Gastrocnemius medialis (tissue), 4 donors: ENCODE measurements around the gene WDCP. TPM values are rescaled to one million over a fixed set of nuclear protein-coding genes. Genes with fewer than 3 reads are reported as not detected.

ENCODE experiments used
- ATAC-seq, 2 donors: fragments of 150-250 bp; one replicate each; pipeline ENCODE4 v1.9.1; 2016
- DNase-seq, 2 donors: peaks; one replicate each; pipeline ENCODE4 v3.0.0-alpha.2; 2019
- H3K27ac ChIP-seq, 4 donors: fragments of 200-600 bp; sonication (generic); 1 replicate in 1 of 4; 2 replicates in 3 of 4; pipeline ENCODE4 v1.5.1; 2016 to 2018; ENCODE audit warnings: mild to moderate bottlenecking in 2 of 4, moderate library complexity in 1 of 4
- H3K27me3 ChIP-seq, 3 donors: fragments of 200-600 bp; sonication (generic) in 2 of 3; 1 replicate in 1 of 3; 2 replicates in 2 of 3; pipeline versions ENCODE4 v1.5.1 to v1.6.0; 2016 to 2019; ENCODE audit warnings: mild to moderate bottlenecking in 1 of 3, moderate library complexity in 1 of 3
- H3K36me3 ChIP-seq, 2 donors: fragments of 200-600 bp; sonication (generic) in 1 of 2; one replicate each; pipeline ENCODE4 v1.5.1; 2017 to 2018
- H3K4me1 ChIP-seq, 2 donors: fragments of 200-600 bp; sonication (generic) in 1 of 2; one replicate each; pipeline ENCODE4 v1.5.1; 2016 to 2017; ENCODE audit warnings: mild to moderate bottlenecking in 2 of 2
- H3K4me3 ChIP-seq, 4 donors: fragments of 200-600 bp; sonication (generic) in 3 of 4; 1 replicate in 1 of 4; 2 replicates in 3 of 4; pipeline ENCODE4 v1.5.1; 2016 to 2019; ENCODE audit warnings: mild to moderate bottlenecking in 2 of 4
- H3K9me3 ChIP-seq, 3 donors: fragments of 200-600 bp; sonication (generic) in 2 of 3; 1 replicate in 1 of 3; 2 replicates in 2 of 3; pipeline ENCODE4 v1.5.1; 2016 to 2019
- POLR2A ChIP-seq, 2 donors: fragments of 450-650 bp; IDR thresholded peaks; one replicate each; pipeline ENCODE4 v1.6.1; 2017; ENCODE audit warnings: antibody characterized with exemption in 2 of 2, mild to moderate bottlenecking in 2 of 2, moderate library complexity in 2 of 2
- in situ Hi-C, 4 donors: fragments of 200-750 bp; cut with MboI; loops; one replicate each; pipeline versions ENCODE4 v1.15.0 to v1.8.0; 2017; ENCODE audit warnings: low sequenced_read_pairs in 4 of 4
- intact Hi-C: fragments of 100-400 bp; cut with DNase I; formaldehyde crosslinking; loops from one replicate; pipeline ENCODE4 v1.15.1; 2023; ENCODE audit warnings: low total_unique reads
- total RNA-seq, 4 donors: library from RNA; depleted of rRNA; stranded (reverse); fragments of >200 nt; gene quantifications; one replicate each; pipeline versions ENCODE4 v1.1.0 to v1.2.3, GENCODE V29; 2016
- TF ChIP-seq, protein P1 (sequence below), 5 experiments: fragments of 450-650 bp in 3 of 5; fragments of 200-600 bp in 2 of 5; sonication (generic) in 2 of 5; IDR thresholded peaks in 4 of 5; conservative IDR thresholded peaks in 1 of 5; 1 replicate in 4 of 5; 2 replicates in 1 of 5; pipeline ENCODE4 v1.5.1; 2016 to 2019; ENCODE audit warnings: antibody characterized with exemption in 5 of 5, mild to moderate bottlenecking in 3 of 5, moderate library complexity in 3 of 5

The WDCP gene
- total RNA-seq, 4 donors from 2014 or later = 4.8 to 8.4 (median 8.3) TPM

DNA sequence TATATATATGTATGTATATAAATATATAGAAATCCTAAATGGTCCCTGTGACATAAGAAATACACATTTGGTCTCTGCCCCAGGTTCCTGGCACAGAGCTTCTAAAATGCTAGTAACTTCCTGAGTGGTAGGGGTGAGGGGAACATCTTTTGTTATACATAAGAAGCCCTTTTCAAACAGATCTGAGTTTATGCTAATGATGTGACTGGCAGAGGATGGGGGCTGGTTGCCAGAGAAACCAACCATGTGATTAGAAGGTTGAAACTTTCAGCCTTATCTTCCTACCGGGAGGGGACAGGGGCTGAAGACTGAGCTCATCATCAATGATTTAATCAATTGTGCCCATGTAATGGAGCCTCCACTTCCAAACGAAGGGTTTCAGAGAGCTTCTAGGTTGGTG, 21.0 kb downstream of the WDCP start:
- Histone ChIP-seq H3K27me3 (no peaks in the 10 kb centered on the region), H3K4me1 (no peaks in the 10 kb centered on the region), H3K4me3 (no peak overlapping the region), H3K36me3 (peaks cover 0 to 47% of the 10 kb centered on the region in 2 donors), H3K27ac (no peak overlapping the region), H3K9me3 (no peaks in the 10 kb centered on the region)
- TF ChIP-seq, protein P1, sequence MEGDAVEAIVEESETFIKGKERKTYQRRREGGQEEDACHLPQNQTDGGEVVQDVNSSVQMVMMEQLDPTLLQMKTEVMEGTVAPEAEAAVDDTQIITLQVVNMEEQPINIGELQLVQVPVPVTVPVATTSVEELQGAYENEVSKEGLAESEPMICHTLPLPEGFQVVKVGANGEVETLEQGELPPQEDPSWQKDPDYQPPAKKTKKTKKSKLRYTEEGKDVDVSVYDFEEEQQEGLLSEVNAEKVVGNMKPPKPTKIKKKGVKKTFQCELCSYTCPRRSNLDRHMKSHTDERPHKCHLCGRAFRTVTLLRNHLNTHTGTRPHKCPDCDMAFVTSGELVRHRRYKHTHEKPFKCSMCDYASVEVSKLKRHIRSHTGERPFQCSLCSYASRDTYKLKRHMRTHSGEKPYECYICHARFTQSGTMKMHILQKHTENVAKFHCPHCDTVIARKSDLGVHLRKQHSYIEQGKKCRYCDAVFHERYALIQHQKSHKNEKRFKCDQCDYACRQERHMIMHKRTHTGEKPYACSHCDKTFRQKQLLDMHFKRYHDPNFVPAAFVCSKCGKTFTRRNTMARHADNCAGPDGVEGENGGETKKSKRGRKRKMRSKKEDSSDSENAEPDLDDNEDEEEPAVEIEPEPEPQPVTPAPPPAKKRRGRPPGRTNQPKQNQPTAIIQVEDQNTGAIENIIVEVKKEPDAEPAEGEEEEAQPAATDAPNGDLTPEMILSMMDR (IDR thresholded peaks at IDR 0.05 in 4 of 5, conservative IDR thresholded peaks at IDR 0.05 in 1 of 5) = no peak
- TF ChIP-seq POLR2A (IDR thresholded peaks at IDR 0.05) = no peak
- intact Hi-C loops = no loop called here
- in situ Hi-C loops = loop anchor here in 1 of 4 donors (25.0 kb wide), 1 partner anchor 89 kb away; the partner anchor contains the start of genes ATAD2B and UBXN2A
- ATAC-seq = no peak
- DNase-seq = no peak

DNA sequence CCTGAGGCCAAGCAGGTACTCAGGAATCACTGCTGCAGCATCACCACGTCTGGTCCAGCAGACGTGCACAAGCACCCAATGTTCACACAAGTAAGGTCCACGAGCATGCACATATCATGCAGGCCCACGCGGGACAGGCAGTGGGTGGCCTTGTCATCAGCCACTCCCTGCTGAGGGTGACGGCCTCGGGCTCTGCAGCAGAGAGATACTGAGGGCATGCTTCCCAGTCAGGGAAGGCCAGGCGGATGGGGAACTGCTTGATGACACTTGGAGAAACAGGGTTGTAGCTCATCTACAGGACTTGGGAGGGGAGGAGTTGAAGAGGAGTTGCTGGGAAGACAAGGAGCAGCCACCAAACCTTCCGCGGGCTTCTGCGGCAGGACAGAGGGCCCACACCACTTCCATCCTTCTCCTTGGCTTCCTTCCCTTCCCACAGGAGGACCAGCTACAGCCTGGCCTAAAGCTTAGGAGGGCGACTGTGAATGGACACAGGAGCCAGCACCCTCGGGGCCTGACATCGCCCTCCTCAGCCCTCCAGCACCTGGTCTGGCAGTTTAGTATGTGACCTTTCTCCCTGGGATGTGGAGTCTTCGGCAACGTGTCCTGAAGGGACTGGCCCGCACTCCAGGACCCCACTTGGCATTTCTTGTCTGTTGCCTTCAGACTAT, 22.1 kb downstream of the WDCP start:
- in situ Hi-C loops = loop anchor here in 1 of 4 donors (25.0 kb wide), 1 partner anchor 88 kb away; the partner anchor contains the start of genes ATAD2B and UBXN2A
- ATAC-seq (no peak), DNase-seq (no peak)
- H3K27me3 ChIP-seq = no peaks in the 10 kb centered on the region
- H3K9me3 ChIP-seq = no peaks in the 10 kb centered on the region
- no peaks in the 10 kb centered on the region for H3K4me1 ChIP-seq
- no peak overlapping the region for H3K4me3 ChIP-seq
- intact Hi-C loops = no loop called here
- no peak overlapping the region for H3K27ac ChIP-seq
- TF ChIP-seq, protein P1 (IDR thresholded peaks at IDR 0.05 in 4 of 5, conservative IDR thresholded peaks at IDR 0.05 in 1 of 5) = no peak
- no peak for TF ChIP-seq POLR2A (IDR thresholded peaks at IDR 0.05)
- peaks cover 0 to 36% of the 10 kb centered on the region in 2 donors for H3K36me3 ChIP-seq

DNA sequence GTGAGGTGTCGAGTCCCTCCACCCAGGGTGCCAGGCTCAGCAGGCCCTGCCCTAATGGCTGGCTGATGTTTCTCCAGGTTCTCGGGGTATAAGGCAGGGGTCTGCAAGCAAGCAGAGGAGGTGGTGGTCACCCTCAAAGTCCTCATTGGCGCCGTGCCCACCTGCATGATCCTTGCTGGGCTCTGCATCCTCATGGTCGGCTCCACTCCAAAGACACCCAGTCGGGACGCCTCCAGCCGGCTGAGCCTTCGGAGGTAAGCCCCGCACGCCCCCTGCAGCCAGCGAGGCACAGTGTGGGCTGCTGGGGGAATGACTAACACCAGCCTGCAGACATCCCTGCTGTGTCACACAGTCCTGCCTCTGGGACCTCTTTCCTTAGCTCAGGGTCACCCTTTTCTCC, 23.2 kb downstream of the WDCP start:
- peaks cover 0 to 25% of the 10 kb centered on the region in 2 donors for H3K36me3 ChIP-seq
- H3K27ac ChIP-seq = no peak overlapping the region
- no peaks in the 10 kb centered on the region for H3K9me3 ChIP-seq
- intact Hi-C loops = no loop called here
- ATAC-seq = no peak
- TF ChIP-seq, protein P1 (IDR thresholded peaks at IDR 0.05 in 4 of 5, conservative IDR thresholded peaks at IDR 0.05 in 1 of 5) = no peak
- TF ChIP-seq POLR2A (IDR thresholded peaks at IDR 0.05) = no peak
- in situ Hi-C loops = no loop called here
- H3K4me1 ChIP-seq = no peaks in the 10 kb centered on the region
- no peaks in the 10 kb centered on the region for H3K27me3 ChIP-seq
- DNase-seq = no peak
- H3K4me3 ChIP-seq = no peak overlapping the region

DNA sequence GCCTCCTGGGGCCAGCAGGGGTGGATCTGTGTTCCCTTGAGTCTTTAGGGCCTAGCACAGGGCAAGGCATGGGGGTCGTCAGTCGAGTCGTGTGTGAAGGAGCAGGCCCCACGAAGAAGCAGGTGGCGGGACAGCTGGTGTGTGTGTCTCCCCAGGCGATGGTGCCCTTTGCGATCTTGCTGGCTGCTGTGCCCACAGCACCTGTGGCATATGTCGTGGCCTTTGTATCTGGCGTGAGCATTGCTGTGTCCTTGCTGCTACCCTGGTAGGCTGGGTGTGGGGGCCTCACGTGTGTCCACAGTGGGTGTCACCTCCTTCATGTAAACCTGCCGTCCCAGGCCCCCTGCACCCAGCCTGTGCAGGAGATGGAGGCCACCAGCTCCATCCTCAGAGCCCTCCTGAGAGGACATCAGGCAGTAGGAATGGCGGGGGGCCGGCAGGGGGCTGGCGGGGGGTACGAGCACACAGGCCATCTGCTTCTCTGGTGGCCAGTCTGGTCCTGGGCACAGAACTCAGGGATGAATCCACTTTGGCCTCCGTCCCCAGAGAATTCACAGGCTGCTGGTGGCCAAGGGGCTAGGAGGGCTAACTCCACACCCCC, 24.1 kb downstream of the WDCP start:
- no peaks in the 10 kb centered on the region for H3K9me3 ChIP-seq
- H3K36me3 ChIP-seq = peaks cover 0 to 17% of the 10 kb centered on the region in 2 donors
- DNase-seq (no peak), ATAC-seq (no peak)
- TF ChIP-seq, protein P1 (IDR thresholded peaks at IDR 0.05 in 4 of 5, conservative IDR thresholded peaks at IDR 0.05 in 1 of 5) = no peak
- TF ChIP-seq POLR2A (IDR thresholded peaks at IDR 0.05) = no peak
- no peaks in the 10 kb centered on the region for H3K4me1 ChIP-seq
- H3K4me3 ChIP-seq = no peak overlapping the region
- intact Hi-C loops (no loop called here), in situ Hi-C loops (no loop called here)
- no peaks in the 10 kb centered on the region for H3K27me3 ChIP-seq
- no peak overlapping the region for H3K27ac ChIP-seq
